GM20000 (cell line): ENCODE measurements around the gene CACYBP.

Experiments used
- DNase-seq: peaks from one replicate; pipeline ENCODE4 v3.0.0; 2012; ENCODE audit warnings: low spot score
- TF ChIP-seq, protein P1 (sequence below): IDR thresholded peaks from 2 replicates; pipeline ENCODE4 v1.5.1; 2012; ENCODE audit warnings: mild to moderate bottlenecking, control low read depth; ENCODE audit errors: extremely low read depth, missing control alignments

The CACYBP gene

DNA sequence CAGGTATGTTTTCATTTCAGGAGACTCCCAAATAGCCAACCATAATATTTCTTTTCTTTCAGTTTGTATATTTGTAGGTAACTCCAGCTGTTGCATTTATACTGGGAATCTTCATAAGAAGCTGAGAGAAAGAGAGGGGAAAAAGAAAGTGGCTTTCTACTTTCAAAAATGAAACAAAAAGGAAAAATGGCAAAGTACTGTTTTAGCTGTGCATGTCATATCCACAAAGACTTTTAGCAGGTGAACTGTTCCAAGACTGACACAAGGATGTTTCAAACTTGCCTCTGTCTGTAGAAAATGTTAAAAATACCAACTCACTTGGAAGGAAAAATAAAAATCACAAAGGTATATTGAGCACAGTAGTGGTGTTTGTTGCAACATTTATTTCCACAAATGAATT lies 41.9 kb upstream of the CACYBP start:
- TF ChIP-seq, protein P1, sequence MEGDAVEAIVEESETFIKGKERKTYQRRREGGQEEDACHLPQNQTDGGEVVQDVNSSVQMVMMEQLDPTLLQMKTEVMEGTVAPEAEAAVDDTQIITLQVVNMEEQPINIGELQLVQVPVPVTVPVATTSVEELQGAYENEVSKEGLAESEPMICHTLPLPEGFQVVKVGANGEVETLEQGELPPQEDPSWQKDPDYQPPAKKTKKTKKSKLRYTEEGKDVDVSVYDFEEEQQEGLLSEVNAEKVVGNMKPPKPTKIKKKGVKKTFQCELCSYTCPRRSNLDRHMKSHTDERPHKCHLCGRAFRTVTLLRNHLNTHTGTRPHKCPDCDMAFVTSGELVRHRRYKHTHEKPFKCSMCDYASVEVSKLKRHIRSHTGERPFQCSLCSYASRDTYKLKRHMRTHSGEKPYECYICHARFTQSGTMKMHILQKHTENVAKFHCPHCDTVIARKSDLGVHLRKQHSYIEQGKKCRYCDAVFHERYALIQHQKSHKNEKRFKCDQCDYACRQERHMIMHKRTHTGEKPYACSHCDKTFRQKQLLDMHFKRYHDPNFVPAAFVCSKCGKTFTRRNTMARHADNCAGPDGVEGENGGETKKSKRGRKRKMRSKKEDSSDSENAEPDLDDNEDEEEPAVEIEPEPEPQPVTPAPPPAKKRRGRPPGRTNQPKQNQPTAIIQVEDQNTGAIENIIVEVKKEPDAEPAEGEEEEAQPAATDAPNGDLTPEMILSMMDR = no peak
- no peak for DNase-seq

DNA sequence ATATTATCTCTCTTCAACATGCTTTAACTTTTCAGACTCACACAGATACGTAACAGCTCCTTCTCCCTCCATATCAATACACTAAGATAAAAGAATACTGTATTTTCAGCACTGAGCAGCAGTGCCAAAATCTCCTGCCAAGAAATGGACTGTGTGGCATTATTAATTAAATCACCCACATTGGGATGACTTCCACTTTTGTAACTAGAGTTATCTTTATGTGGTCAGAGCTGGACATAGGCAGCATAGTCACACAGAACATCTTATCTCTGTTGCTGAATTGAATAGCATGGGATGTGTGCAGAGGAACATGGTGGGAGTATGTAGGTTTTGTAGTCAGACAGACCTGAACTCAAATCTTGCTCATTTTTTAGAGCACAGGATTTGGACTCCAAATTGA lies 41.4 kb upstream of the CACYBP start:
- TF ChIP-seq, protein P1 = no peak
- DNase-seq = no peak

DNA sequence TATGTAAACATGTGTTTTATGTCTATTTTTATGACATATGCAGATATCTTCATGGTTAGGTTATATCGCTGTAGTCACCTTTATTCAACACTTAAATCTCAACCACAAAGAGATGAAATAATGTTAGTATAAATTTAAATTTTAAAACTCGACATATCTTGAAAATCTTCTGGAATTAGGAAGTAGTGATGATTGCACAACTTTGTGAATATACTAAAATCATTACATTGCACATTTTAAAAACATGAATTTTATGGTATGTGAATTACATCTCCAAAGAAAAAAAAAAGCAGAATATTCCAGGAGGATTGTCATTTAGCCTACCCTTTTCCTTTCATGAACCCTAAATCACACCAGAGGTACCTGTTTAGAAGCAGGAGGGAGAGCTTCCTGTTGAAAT lies 39.4 kb upstream of the CACYBP start:
- TF ChIP-seq, protein P1 = no peak
- no peak for DNase-seq

DNA sequence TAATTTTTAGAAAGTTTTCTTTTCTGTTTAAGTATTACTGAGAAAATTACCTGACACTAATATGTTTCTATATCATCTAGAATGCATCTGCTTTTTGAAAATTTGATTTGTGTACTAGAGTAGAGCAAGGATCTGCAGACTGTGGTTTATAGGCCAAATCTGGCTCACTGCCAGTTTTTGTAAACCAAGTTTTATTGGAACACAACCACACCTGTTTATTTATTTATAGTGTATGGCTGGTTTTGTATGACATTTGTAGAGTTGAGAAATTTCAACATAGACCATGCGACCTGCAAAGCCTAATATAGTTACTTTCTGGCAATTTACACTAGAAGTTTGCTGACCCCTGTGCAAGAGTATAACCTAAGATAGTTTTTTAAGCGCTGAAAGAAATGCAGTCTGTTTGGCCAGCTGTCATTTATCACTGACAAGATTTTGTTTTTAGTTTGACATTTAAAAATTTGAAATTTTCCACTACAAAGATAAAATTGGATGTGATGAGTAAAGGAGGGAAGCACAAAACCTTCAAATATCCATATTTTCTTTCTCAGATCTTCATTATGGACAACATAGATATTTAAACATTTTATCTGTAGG lies 36.1 kb upstream of the CACYBP start:
- TF ChIP-seq, protein P1 = no peak
- no peak for DNase-seq

DNA sequence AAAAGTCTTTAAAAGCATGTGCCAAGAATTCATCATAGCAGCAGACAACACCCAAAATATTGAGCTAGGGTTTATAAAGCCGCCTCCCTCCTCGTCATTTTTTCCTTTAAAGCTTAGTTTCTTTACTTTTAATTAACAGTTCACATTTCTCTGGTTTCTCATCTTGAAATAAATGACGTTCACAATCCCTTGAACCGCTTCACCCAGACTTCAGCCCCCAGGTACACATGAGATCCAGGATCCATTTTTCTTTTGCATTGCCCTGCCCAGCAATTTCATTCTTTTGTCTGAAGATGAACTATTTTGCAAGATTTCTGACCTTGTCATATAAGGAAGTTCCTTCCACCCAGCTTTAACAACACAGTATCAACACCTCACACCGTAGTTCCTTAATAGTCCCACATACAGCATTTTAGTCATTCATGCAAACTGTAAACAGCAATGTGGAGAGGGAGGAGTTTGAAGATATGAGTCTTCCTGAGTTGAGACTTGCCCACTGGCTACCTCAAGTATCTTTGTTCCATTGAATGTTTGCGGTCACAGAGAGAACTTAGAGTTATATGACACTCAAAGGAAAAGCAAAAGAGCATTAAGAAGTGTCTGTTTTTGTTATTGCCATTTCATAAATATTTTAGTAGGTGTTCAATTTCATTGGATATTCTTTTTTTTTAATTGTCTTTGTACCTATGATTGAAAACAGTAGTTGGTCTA lies 35.3 kb upstream of the CACYBP start:
- TF ChIP-seq, protein P1 = no peak
- no peak for DNase-seq

DNA sequence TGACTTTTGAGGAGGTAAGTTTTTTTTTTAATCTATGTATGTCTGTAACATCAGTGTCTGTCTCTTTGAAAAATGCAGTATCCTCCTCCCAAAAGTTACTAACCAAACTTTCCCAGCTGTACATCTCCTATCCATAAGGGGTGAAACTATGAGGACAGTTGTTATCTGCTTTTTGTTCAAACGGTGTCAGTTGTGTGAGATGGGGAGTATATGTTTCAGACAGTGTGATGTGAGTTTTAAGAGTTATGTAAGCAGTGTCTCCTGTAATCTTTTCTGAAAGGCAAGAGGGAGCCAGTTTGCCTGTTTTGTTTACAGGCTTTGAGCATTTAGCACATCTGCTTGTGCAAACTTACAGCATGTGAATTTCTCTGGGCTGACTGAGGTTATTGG lies 34.8 kb upstream of the CACYBP start:
- no peak for DNase-seq
- TF ChIP-seq, protein P1 = no peak

DNA sequence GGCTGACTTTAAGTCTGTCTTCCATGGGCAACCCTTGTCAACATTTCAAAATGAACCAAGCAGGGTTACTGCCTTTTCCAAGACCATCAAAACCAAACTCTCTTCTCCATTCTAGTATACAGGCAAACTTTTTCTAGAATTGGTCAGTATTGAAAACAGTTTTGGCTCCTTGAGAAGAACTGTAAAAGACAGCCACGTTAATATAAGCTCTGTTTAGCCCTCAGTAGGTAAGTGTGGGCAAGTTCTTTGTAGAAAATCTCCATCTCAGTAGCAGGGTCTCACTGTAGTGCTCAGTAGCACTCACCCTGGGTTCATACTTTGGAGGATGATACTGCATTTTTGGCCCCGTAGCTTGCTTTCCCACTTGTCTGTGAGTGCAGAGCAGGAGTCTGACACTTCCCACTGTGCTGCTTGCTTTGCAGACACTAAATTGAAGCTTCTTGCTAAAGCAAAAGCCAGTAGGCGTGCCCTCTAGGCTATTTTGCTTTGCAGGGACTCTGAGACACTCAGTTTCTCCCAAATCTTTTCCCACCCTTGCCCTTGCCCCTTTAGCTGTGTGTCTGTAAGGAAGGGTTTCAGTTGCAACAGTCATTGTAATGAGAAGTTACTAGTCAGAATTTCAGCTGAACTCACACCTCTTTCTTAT lies 34.3 kb upstream of the CACYBP start:
- DNase-seq = no peak
- TF ChIP-seq, protein P1 = no peak
